GM18858 (cell line): ENCODE data around the gene SALL2.
"Not testable (repeated sequence)": the region's sequence is repeated elsewhere in the genome, so short reads cannot be mapped to it uniquely, and the experiment has no call there.

Source experiments
- ATAC-seq: cut with Tn5 transposase; IDR thresholded peaks from one replicate; pipeline ENCODE4 v1.9.1; 2021; ENCODE audit not compliant: unreplicated experiment

SALL2 gene

DNA sequence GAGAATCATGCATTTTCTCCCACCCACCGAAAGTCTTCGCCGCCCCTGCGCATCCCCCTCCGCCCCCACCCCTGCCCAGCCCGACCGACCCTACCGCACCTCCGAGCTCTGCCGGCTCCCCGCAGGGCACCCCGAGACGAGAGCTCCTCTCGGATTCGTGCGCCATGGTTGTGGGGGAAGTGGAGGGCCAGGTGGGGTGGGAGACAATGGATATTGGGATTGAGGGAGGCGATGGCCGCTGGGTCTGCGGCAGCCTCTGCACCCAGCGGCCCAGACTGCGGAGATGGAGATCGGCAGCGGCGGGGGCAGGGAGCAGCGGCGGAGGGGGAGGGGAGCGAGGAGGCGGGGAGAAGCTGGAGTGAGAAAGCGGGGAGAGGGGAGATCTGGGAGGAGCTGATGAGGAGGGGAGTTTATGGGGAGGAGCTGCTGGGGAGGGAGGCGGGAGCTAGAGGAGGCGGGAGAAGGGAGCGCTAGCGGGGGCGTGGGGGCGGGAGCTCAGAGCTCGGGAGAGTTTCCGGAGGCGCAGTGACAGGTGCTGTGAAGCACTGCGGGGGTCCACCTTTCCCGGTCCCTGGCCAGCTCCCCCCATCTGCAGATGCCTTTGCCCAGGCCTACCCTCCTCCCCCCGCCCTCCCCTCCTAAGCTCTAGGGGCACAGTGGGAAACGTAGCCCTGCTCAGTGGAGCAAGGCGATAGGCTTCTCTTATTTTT lies at the start of gene SALL2:
Gene SALL2 (minus strand): TSS at position 385 of the 710 bp plus-strand sequence. CDS start 219 bp downstream, at position 166.
- ATAC-seq, result no peak

- no peak for ATAC-seq
Measured at GRCh38 chr14:21575661-21576060, 49.5 kb upstream of the SALL2 start.

- ATAC-seq, result no peak
Measured at GRCh38 chr14:21572604-21573003, 46.5 kb upstream of the SALL2 start.

DNA sequence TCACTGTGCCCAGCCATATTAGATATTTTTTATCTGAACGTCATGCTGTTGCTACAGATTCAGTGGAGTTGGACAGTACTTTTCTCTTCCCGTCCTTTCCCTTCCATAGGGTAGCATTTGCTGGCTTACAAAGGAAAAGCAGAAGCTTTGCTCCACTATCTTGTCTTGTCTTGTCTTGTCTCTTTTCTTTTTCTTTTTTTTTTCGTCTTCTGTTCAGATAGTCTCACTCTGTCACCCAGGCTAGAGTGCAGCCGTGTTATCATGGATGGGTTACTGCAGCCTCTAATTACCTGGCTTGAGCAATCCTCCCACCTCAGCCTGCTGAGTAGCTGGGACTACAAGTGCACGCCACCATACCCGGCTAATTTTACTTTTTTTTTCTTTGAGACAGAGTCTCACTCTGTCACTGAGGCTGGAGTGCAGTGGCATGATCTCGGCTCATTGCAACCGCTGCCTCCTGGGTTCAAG lies 32.6 kb upstream of the SALL2 start:
- no peak for ATAC-seq

DNA sequence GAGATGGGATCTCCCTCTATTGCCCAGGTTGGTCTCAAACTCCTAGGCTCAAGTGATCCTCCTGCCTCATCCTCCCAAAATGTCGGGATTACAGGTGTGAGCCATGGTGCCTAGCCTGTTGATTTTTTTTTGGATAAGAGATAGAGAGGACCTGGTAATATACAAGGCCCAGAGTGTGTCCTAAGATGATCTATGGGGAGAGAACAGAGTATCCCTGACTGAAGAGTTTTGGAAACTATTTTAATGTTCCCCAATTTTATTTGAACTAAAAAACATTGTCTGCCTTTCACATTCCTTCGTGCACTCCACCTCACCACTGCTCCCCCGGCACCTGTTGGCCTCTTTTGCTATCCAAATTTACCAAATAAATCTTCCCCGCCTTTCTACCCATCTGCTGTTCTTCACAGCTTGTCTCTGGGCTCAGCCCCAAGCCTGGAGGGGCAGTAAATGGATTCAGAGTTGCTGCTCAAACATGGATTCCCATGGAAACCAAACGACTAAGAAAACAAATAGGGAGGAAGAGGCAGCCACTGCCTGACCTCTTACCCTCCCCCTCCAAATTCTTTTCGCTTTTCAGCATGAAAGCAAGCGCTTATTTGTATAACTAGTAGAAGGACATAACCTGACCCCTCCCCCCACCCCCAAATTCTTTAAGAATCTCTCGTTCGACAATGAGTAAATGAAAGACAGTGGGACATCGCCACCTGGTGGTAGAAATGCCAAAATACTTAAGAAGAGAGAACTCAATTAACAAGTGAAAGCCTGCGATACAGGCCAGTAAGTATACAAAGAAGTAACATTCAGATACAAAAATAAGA lies 31.1 kb upstream of the SALL2 start:
- ATAC-seq, result no peak

GRCh38 chr14:21556378-21557083 lies 30.4 kb upstream of the SALL2 start:
- no peak for ATAC-seq

- ATAC-seq, result no peak
Measured at GRCh38 chr14:21553266-21553665, 27.1 kb upstream of the SALL2 start.

DNA sequence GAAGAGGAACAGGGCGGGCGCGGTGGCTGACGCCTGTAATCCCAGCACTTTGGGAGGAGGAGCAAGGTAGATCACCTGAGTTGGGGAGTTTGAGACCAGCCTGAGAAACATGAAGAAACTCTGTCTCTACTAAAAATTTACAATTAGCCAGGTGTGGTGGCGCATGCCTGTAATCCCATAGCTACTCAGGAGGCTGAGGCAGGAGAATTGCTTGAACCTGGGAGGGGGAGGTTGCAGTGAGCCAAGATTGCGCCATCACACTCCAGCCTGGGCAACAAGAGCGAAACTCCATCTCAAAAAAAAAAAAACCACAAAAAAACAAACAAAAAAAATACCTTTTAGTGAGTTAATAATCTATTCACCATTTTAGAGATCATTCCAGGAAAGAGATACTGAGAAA lies 18.4 kb upstream of the SALL2 start:
- not testable (repeated sequence) for ATAC-seq

DNA sequence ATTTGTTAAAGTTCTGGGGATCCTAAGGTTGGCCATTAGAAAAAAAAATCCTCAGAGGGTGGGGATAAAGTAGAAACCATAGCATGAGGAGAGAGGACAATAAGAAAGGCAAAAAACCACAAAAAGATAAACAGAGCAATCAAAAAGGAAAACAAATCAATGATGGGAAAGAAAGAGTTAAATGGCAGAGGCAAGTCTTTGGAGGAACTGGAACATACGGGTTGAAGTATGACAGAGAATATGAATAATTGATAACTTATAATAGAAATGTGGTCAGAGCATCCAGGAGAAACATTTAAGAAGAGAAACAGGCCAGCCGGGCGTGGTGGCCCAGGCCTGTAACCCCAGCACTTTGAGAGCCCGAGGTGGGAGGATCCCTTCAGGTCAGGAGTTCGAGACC lies 17.8 kb upstream of the SALL2 start:
- ATAC-seq, result no peak

- ATAC-seq, result no peak
Measured at GRCh38 chr14:21543521-21543960, 17.4 kb upstream of the SALL2 start.

DNA sequence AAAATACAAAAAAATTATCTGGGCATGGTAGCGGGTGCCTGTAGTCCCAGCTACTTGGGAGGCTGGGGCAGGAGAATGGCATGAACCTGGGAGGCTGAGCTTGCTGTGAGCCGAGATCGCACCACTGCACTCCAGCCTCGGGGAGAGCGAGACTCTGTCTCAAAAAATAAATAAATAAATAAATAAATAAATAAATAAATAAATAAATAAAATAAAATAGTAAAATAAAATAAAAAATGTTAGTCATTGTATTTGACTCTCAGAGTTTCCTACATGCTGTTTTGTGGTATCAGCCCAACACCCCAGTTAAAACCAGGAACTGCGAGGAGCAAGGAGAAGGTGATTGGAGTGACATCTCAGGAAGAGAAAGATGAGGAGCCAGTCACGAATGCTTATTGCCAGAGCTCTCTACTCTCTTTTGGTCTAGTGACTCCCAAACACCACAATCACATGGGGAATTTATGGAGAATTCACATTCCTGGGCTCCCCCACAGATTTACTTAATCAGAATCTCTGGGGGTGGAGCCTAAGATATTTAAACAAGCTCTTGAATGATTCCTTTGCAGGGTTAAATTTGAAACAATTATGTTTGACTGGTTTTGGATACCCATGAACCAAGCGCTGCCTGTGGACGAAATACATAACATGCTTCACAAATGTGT lies 15.4 kb upstream of the SALL2 start:
- ATAC-seq, result no peak

GRCh38 chr14:21539189-21539940 lies 13.2 kb upstream of the SALL2 start:
- ATAC-seq, result no peak

- ATAC-seq, result no peak
Measured at GRCh38 chr14:21537090-21537424, 10.9 kb upstream of the SALL2 start.

DNA sequence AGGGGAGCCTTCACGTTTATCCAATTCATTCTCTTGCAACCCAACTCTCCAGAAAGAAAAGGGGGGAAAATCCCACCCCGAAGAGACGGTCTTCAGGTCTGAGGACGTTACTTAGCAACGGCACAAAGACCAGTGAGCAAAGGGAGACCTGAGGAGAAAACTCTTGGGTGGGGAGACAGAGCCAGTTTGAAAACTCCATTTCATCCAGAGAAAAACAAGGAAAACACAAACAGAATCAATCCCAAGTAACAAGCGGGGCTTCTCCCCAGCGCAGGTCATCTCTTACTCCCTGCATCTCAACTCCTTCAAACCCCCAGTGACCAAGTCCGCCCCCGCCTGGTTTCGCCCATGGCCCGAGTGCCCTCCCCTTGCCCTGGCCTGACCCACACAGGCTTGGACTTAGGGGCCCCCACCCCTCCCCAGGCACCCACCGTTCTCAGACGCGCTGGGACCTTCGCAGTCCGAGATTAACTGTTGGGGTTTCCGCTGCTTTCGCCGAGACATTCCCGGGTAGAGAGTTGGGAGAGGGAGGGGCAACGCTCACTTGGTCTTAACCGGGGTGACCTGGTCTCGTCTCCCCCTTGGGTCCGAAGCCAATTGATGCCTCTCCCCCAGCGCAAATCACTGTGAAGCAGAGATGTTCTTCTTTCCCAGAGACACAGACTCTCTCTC lies 10.4 kb upstream of the SALL2 start:
- ATAC-seq, result no peak

GRCh38 chr14:21535545-21536417 lies 9.6 kb upstream of the SALL2 start:
- ATAC-seq, result no peak

DNA sequence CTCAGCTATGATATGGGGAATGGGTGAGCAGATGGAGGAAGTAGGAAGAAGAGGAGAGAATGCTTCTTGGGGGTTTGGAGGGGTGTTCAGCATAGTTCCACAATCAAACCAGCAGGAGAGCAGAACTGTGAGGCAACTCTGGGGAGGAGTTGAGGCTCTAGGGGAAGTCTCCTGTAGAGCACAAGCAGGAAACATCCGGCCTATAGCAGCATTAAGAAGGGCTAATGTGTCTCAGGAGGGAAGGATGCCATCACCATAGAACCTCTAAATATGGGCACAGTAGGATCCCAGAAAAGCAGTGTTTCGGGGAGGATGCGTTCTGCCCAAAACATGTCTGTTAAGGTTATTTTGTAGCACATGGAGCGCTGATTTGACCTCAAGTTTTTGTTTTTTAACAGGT lies 8.4 kb upstream of the SALL2 start:
- ATAC-seq, result no peak

DNA sequence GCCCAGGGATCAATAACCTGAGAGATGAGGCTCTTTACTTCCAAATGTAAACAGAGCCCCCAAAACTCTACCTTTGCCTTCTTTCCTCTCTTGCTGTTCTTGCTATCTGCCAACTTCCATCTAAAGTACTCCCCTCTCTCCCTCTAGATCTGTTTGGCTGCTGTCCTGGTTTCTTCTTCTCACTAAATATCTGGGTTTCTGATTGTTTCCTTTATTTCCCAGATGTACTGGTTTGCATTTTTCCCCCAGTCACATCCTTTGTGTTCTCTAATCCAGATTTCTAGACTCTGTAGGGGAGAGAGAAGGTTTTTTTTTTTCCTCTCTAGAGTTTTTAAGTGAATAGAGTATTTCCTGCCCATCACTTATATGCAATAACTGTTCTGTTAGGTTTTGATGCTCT lies 7.1 kb upstream of the SALL2 start:
- no peak for ATAC-seq

GRCh38 chr14:21529515-21529914 lies 3.4 kb upstream of the SALL2 start:
- ATAC-seq, result no peak
